ENCODE data around the gene MRPL41.
A peak's percentile ranks its signal among the peaks of the same experiment; 100 is the strongest.
"Not testable (repeated sequence)": the region's sequence is repeated elsewhere in the genome, so short reads cannot be mapped to it uniquely, and the experiment has no call there.

MRPL41 gene

GRCh38 chr9:137522746-137523455, 28.8 kb upstream of the MRPL41 start:
- no peak for DNase-seq

- DNase-seq: no peak
Observed at GRCh38 chr9:137524161-137524980, 27.3 kb upstream of the MRPL41 start.

DNA sequence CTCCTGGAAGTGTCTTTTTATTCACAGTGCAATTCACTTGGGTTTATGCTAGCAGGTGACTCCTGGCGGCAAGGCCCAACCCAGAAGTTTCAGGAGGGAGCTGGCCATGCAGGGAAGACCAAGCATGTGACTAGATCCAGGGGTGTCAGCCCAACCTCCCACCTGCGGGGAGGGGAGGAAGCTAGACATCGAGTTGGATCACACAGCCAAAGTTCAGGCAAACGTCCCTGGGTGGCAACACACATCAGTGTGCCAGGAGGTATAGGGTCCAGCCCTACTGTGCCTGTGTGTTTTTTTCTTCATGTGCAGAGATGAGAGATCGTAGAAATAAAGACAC, 26.7 kb upstream of the MRPL41 start:
- DNase-seq: no peak

GRCh38 chr9:137530331-137530730, 21.3 kb upstream of the MRPL41 start:
- DNase-seq: no peak

- no peak for DNase-seq
Observed at GRCh38 chr9:137531099-137531765, 20.4 kb upstream of the MRPL41 start.

- DNase-seq: not testable (repeated sequence)
Observed at GRCh38 chr9:137532891-137533468, 18.7 kb upstream of the MRPL41 start.

DNA sequence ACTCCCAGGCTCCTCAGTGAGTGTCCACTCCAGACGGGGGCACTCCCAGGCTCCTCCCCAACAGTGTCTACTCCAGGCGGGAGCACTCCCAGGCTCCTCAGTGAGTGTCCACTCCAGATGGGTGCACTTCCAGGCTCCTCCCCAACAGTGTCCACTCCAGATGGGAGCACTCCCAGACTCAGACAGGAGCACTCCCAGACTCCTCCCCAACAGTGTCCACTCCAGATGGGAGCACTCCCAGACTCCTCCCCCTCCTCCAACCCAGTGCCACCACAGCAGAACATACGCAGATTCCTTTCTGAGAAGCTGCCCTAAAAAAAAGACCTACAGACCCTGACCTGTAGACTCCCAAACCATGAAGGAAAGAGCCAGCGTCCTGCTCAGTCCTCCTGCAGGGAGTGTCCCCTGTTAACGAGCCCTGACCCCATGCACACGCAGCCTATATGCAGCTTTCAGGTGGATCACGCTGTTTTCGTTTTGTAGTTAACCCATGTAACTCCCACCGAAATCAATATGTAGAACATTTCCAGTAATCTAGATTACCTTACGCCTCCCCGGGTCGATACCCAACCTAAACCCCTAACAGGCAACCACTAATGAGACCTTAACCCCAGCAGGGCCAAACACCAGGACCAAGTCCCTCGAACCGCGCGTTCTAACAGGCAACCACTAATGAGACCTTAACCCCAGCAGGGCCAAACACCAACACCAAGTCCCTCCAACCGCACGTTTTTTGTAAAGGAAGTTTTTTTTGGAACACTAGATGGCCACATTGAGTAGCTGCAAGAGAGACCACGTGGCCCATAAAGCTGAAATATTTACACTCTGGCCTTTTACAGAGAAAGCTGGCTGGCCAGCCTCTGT, 17.2 kb upstream of the MRPL41 start:
- DNase-seq: peak; percentile 53

DNA sequence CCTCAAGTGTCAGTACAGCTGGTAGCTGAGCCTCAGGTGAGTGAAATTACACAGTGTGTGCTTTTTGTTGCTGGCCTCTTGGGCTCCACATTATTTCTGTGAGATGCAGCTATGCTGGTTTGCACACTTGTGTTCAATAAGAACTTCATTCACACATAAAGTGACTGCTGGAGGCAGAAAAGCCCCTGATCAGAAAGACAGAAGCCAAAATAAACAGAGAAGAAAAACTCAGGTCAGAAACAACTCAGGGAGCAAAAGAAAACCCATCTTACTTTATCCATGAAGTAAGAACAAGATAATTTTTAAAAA, 16.6 kb upstream of the MRPL41 start:
- no peak for DNase-seq

DNA sequence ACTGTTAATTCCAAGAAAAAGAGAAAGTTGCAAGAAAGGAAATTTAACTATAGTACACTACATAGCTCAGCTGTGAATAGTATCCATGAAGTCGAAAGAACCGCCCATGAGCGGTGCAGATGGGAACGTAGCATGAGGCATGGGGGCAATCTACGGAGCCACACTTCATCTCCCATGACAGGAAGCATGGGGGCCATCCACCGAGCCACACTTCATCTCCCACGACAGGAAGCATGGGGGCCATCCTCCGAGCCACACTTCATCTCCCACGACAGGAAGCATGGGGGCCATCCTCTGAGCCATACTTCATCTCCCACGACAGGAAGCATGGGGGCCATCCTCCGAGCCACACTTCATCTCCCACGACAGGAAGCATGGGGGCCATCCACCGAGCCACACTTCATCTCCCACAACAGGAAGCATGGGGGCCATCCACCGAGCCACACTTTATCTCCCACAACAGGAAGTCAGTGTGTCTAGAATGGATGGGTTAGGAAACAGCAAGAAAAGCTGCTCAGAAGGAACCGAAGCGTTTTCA, 15.0 kb upstream of the MRPL41 start:
- not testable (repeated sequence) for DNase-seq

- DNase-seq: no peak
Observed at GRCh38 chr9:137538058-137538457, 13.6 kb upstream of the MRPL41 start.

- DNase-seq: no peak
Observed at GRCh38 chr9:137540536-137540935, 11.1 kb upstream of the MRPL41 start.

DNA sequence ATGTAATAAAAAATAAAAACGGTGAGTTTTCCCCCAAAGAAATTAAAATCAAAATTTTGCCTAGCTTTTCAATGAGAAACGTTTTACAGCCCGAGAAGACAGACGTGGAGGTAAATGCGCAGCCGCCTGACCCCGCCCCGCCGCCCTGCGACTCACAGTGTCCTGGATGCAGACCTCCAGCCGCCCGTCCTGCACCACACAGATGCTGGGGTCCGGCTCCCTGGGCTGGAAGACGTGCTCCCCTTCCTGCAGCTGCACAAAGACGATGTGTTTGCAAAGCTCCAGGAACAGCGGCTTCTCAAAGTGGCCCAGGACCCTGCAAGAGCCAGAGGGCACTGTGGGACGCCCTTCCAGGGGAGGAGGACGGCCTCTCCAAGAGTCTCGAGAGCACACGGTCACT, 9.2 kb upstream of the MRPL41 start:
- DNase-seq: no peak

DNA sequence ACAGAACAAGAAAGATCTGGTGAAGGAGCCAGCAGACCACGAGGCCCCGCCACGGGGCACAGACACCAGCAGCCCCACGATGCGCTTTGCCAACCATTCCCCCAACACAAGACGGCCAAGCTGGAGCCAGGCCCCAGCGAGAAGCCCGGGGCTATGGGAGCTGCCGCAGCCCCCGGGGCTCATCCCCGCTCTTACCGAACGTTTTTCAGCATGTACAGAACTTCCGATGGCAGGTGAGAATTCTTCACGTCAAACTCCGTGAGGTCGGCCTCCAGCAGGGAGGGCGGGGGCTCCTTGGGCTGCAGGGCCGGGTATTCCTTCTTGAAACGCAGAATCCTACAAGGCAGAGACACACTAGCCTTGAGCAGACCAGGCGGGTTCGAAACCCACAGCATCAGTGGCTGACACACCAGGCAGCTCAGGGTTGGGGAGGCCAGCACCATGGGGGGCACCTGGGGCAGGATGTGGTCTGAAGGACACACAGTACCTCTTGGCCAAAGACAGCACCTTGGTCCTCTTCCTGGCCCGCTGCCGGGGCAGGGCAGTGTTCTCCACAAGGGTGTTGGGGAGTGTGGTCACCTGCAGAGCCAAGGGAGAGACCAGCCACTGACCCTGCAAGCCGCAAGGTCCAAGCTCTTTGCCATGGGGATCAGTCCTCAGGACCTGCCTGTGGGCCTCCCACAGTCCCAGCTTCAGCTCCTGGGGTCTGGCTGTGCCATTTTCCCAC, 8.3 kb upstream of the MRPL41 start:
- no peak for DNase-seq

- DNase-seq: no peak
Observed at GRCh38 chr9:137544176-137544760, 7.4 kb upstream of the MRPL41 start.

DNA sequence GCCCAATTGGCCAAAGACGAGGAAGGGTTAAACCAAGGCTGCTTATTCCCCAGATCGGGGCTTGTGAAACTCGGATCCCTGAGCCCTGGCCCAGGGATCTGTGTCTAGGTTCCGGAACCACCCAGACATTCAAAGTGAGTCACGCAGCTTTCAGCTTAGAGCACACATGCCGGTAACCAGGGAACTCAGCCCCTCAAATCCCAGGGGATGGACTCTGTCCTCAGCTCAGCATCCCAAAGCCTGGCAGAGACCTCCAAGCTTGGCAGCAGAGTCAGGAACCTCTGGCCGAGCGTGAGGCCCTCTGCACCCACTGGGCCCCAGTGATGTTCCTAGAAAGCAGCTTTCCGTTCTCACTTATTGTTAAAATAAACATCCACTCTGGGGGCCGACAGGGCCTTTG, 6.6 kb upstream of the MRPL41 start:
- DNase-seq: no peak

GRCh38 chr9:137547687-137548543, 3.8 kb upstream of the MRPL41 start:
- no peak for DNase-seq

GRCh38 chr9:137550231-137550621, 1.5 kb upstream of the MRPL41 start, which contains the start of gene PNPLA7:
TSS of gene PNPLA7 (minus strand) at chr9:137550402. CDS start at chr9:137550197, 205 bp downstream.
- DNase-seq: peak; percentile 48

- not testable (repeated sequence) for DNase-seq
Observed at GRCh38 chr9:137550958-137551263, 768 bp upstream of the MRPL41 start.

GRCh38 chr9:137552022-137552768, 516 bp downstream of the MRPL41 start:
- no peak for DNase-seq
